Activated naive CD4-positive, alpha-beta T cell treated with anti-CD3 and anti-CD28 coated beads for 36 hours (primary cell): Measurements from ENCODE around the gene TAS2R42. TPM values are rescaled to one million over a fixed set of nuclear protein-coding genes. Genes with fewer than 3 reads are reported as not detected.

Experiments
- CTCF ChIA-PET: fragments of 350-600 bp; sonication (Branson Sonifier 250); formaldehyde crosslinking; loops from one replicate; lab custom pipeline; 2021; ENCODE audit warnings: antibody characterized with exemption; lab: Charles Lee
- DNase-seq: peaks from one replicate; pipeline ENCODE4 v3.0.0-alpha.2; 2020
- H3K27ac Mint-ChIP-seq: one replicate; pipeline ENCODE4 v1.8.0; 2021; ENCODE audit warnings: mild to moderate bottlenecking, mixed read lengths
- H3K27me3 Mint-ChIP-seq: one replicate; pipeline ENCODE4 v1.8.0; 2021; ENCODE audit warnings: low read depth, mixed read lengths
- H3K36me3 Mint-ChIP-seq: one replicate; pipeline ENCODE4 v1.8.0; 2021; ENCODE audit warnings: low read depth, mixed read lengths
- H3K4me1 Mint-ChIP-seq: one replicate; pipeline ENCODE4 v1.8.0; 2021; ENCODE audit warnings: low read depth, mixed read lengths
- H3K4me3 Mint-ChIP-seq: one replicate; pipeline ENCODE4 v1.8.0; 2021; ENCODE audit warnings: mild to moderate bottlenecking, moderate library complexity, mixed read lengths
- H3K9me3 Mint-ChIP-seq: one replicate; pipeline ENCODE4 v1.8.0; 2021; ENCODE audit warnings: mixed read lengths
- intact Hi-C: fragments of 100-400 bp; cut with micrococcal nuclease; formaldehyde crosslinking; loops from one replicate; pipeline ENCODE4 v1.15.1; 2023
- total RNA-seq, 2 experiments: library from RNA; stranded (reverse); gene quantifications; one replicate each; pipeline ENCODE4 v1.2.3, GENCODE V29; 2021

TAS2R42 gene
- total RNA-seq, 2 experiments from 2014 or later = not detected

DNA sequence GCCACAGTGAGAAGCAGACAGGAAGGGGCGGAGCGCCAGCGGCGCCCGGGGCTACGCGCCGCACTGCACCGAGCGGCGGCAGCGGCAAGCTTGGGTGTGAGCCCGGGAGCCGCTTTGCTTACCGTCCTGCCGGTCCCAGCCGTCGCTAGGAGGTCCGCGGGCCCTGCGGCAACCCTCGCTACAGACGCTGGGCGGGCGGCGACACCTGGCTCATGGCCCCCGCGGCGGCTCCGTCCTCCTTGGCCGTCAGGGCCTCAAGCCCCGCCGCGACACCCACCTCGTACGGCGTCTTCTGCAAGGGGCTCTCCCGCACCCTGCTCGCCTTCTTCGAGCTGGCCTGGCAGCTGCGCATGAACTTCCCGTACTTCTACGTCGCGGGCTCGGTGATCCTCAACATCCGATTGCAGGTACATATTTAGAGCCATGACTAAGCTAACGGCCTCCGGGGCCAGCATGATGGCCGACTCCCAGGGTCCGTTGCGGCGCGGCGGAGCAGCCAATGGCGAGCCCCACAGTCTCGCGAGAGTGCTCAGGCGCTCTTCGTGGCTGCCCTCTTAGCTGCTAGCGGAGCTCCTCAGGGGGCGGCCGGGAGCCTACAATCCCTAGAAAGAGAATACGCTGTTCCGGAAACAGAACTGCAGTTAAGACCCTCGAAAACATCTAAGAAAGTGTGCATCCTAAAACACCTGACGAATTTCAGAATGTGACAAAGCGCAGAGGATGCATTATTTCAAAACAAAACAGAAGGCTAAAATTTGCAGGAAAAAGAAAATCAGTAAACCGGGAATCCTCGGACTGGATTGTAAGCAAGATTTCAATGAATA lies 15.4 kb downstream of the TAS2R42 start, which contains the start of gene SMIM10L1:
Gene SMIM10L1 (plus strand): TSS at position 50 of the 824 bp plus-strand sequence. CDS start 163 bp downstream, at position 213.
- Mint-ChIP-seq H3K36me3 (peaks cover 16% of the 10 kb centered on the region), H3K4me1 (peaks cover 38% of the 10 kb centered on the region), H3K27me3 (no peaks in the 10 kb centered on the region), H3K9me3 (no peaks in the 10 kb centered on the region), H3K27ac (peak within 1 kb of the TSS; percentile 99), H3K4me3 (peak within 1 kb of the TSS; percentile 97)
- intact Hi-C loops = loop anchor here (1.0 to 10.0 kb wide), 9 partner anchors 189 to 959 kb away; partner anchors contain the start of genes GABARAPL1 and MAGOHB
- CTCF ChIA-PET = interaction anchor here (0.5 to 1.5 kb wide), 7 partner anchors 13 to 1320 kb away, joined by 3 to 5 read pairs (median 3); no protein-coding TSS in a partner anchor
- DNase-seq = peak; percentile 94

DNA sequence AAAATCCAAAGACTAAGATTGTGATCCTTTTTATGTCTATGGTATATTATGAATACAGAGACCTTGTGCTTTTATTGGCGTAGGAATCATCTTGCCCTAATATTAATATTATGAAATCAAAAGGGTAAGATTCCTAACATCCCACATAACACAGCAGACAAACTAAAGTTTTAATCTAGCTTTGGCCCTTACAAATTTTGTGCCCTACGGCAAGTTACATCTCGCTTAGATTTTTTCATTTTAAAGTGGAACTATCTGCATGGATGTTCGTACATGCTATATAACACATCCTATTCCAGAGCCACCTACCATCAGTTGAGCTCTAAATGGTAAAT lies 16.0 kb downstream of the TAS2R42 start:
- no peak for DNase-seq
- Mint-ChIP-seq H3K27ac (peak overlapping the region; percentile 99), H3K9me3 (no peaks in the 10 kb centered on the region), H3K27me3 (no peaks in the 10 kb centered on the region), H3K4me1 (peaks cover 43% of the 10 kb centered on the region), H3K36me3 (peaks cover 20% of the 10 kb centered on the region), H3K4me3 (peak overlapping the region; percentile 97)
- intact Hi-C loops = loop anchor here (1.0 to 10.0 kb wide), 9 partner anchors 188 to 958 kb away; partner anchors contain the start of genes GABARAPL1 and MAGOHB
- CTCF ChIA-PET = interaction anchor here (0.5 to 1.5 kb wide), 5 partner anchors 14 to 1320 kb away, joined by 3 to 5 read pairs (median 3); no protein-coding TSS in a partner anchor

DNA sequence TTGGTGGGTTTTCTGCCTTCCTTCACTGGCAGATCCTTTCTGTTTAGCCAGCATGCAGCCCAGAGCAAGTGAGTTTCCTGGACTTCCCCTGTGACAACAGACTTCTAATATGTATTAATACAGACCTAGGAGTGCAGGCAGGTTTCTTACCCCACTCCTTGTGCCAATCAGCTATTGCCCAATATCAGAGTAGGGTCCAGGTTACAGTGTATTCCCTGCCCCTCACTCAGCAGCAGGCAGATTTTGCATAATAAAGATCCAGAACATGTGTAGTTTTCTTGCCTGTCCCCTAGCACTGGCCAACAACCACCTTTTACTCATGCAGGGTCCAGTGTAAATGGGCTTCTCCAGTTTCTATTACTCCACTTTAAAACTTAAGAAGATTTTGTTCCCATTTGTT lies 20.4 kb downstream of the TAS2R42 start:
- Mint-ChIP-seq H3K36me3 (peaks cover 28% of the 10 kb centered on the region), H3K27ac (no peak overlapping the region), H3K4me3 (no peak overlapping the region), H3K27me3 (no peaks in the 10 kb centered on the region), H3K9me3 (no peaks in the 10 kb centered on the region), H3K4me1 (peaks cover 56% of the 10 kb centered on the region)
- CTCF ChIA-PET = no interaction called here
- no peak for DNase-seq
- intact Hi-C loops = no loop called here

DNA sequence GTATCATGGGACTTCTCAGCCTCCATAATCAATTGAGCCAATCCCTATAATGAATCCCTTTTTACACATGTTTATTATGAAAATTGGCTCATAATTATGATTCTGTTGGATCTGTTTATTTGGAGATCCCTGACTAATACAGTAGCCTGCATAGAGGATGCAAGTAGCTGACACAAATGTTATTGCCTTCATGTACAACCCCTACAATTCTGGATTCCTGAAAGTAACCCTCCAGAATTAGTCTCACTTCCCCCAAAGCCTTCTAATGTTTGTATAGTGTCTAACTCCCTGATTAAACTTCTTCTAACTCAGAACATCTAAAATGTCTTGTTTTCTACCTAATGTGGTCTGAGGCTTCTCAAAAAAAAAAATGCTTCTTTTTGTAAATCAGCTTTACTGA lies 22.4 kb downstream of the TAS2R42 start:
- intact Hi-C loops = no loop called here
- Mint-ChIP-seq H3K27ac (no peak overlapping the region), H3K27me3 (no peaks in the 10 kb centered on the region), H3K36me3 (peaks cover 37% of the 10 kb centered on the region), H3K4me1 (peaks cover 54% of the 10 kb centered on the region), H3K9me3 (no peaks in the 10 kb centered on the region), H3K4me3 (no peak overlapping the region)
- no peak for DNase-seq
- CTCF ChIA-PET = no interaction called here

DNA sequence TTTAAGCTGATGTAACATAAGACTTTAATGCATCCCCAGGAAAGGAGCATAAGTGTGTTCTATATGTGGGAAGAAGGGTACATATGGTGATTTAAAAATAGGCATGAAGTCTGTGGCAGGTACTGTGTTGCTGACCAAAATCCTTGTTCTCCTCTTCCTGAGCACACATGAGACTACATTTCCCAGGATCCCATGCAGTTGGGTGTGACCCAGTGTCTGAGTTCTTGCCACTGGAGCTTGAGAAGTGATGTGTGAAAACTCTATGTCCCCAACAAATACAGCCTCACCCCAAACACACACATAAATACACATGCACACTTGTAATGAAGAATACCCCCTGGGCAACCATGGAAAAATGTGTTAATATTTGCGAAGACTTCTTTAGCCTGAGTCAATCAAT lies 24.2 kb downstream of the TAS2R42 start:
- Mint-ChIP-seq H3K36me3 (peaks cover 43% of the 10 kb centered on the region), H3K27ac (no peak overlapping the region), H3K4me3 (no peak overlapping the region), H3K27me3 (no peaks in the 10 kb centered on the region), H3K9me3 (no peaks in the 10 kb centered on the region), H3K4me1 (peaks cover 44% of the 10 kb centered on the region)
- CTCF ChIA-PET = no interaction called here
- intact Hi-C loops = no loop called here
- DNase-seq = no peak

DNA sequence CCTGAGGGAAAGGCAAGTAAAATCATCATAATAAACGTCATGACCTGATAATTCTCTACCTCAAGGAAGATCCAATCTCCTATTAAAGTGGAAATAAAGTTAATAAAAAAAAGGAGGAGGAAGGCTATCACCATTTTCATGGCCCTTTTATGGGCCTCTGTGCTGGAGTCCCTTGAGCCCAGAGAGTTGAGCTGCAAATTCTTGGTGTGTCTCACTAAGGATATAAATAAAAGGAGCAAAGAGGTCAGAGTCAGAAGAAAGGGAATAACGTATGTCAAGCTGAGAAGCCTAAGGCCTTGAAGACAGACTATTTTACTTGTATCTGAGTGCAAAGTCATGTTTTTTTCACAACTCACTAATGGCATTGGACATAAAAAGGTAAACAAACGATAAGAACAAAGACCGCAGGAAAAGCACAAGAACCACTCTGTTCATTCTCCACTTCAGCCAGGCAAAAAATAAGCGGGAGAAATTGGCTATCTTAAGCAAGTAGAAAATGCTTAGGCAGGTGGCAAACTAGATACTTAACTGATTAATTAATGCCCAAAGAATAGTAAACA lies 27.8 kb downstream of the TAS2R42 start:
- intact Hi-C loops = no loop called here
- Mint-ChIP-seq H3K27ac (no peak overlapping the region), H3K27me3 (no peaks in the 10 kb centered on the region), H3K4me1 (peaks cover 35% of the 10 kb centered on the region), H3K4me3 (no peak overlapping the region), H3K9me3 (peaks cover 3% of the 10 kb centered on the region), H3K36me3 (peaks cover 44% of the 10 kb centered on the region)
- DNase-seq = no peak
- CTCF ChIA-PET = no interaction called here

DNA sequence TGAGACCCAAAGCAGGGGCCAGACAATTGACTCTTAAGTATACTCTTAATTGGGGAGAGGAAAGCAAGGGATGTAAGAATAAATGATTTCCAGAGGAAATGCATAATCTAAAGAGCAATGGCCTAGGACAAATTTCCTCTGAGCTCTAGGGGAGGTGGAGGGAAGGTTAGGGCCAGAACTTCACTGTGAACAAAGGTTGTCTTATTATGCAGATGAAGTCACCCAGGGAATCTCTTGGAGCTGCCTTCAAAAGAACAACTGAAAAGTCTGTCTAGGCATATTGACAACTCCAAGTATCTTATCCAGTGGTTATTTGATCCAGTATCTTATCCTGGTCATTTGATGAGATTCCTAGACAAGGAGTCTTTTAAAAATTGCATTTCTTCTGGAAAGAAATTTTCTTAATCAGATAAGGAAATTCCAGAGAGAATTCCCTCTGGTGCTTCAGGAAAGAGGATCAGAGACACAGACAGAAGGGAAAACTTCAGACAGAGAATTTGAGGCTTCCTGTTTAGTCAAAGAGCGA lies 32.3 kb downstream of the TAS2R42 start:
- H3K27me3 Mint-ChIP-seq = no peaks in the 10 kb centered on the region
- H3K9me3 Mint-ChIP-seq = peaks cover 3% of the 10 kb centered on the region
- H3K36me3 Mint-ChIP-seq = peaks cover 34% of the 10 kb centered on the region
- DNase-seq = no peak
- intact Hi-C loops = no loop called here
- H3K4me1 Mint-ChIP-seq = peaks cover 16% of the 10 kb centered on the region
- CTCF ChIA-PET = no interaction called here
- H3K27ac Mint-ChIP-seq = no peak overlapping the region
- no peak overlapping the region for H3K4me3 Mint-ChIP-seq

DNA sequence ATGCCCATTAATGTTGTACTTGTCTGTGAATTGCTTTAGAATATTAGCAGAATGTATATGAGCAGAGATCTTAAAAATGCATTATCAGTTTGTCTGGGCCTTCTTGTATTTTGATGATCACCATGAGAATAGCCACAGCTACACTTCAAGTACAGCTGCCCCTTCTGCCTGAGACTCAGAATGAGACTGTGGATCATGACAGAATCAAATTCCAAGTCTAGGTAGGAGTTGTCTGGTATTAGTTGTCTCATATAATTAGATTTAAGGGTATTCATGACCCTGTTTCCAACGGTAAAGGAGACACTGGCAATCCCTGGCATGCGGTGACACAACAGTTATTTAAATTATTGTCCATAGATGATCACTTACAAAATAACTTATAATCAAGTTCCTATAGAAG lies 34.0 kb downstream of the TAS2R42 start:
- Mint-ChIP-seq H3K27ac (no peak overlapping the region), H3K9me3 (peaks cover 6% of the 10 kb centered on the region), H3K4me1 (peaks cover 11% of the 10 kb centered on the region), H3K36me3 (peaks cover 26% of the 10 kb centered on the region), H3K27me3 (no peaks in the 10 kb centered on the region), H3K4me3 (no peak overlapping the region)
- intact Hi-C loops = no loop called here
- CTCF ChIA-PET = no interaction called here
- no peak for DNase-seq

DNA sequence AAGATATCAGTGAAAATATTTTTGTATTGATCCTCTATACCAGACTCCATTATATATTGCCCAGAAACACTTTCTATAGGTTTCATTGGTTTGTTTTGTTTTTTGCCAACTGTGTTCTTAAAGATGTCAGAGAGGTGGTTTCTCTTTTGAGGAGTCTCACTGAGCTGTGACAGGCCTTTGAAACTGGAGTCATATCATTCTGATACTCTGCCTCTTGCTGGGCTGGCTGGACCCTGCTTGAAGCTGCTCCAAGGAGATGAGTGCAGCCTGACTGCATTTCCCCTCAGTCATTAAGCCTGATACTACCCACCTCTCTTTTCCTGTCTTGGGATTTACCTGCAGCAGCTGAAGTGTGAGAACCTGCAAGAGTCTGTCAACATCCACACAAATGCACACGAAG lies 35.9 kb downstream of the TAS2R42 start:
- peaks cover 9% of the 10 kb centered on the region for H3K4me1 Mint-ChIP-seq
- H3K27ac Mint-ChIP-seq = no peak overlapping the region
- H3K9me3 Mint-ChIP-seq = peaks cover 6% of the 10 kb centered on the region
- CTCF ChIA-PET = no interaction called here
- H3K4me3 Mint-ChIP-seq = no peak overlapping the region
- peaks cover 18% of the 10 kb centered on the region for H3K36me3 Mint-ChIP-seq
- intact Hi-C loops = no loop called here
- no peaks in the 10 kb centered on the region for H3K27me3 Mint-ChIP-seq
- DNase-seq = no peak

DNA sequence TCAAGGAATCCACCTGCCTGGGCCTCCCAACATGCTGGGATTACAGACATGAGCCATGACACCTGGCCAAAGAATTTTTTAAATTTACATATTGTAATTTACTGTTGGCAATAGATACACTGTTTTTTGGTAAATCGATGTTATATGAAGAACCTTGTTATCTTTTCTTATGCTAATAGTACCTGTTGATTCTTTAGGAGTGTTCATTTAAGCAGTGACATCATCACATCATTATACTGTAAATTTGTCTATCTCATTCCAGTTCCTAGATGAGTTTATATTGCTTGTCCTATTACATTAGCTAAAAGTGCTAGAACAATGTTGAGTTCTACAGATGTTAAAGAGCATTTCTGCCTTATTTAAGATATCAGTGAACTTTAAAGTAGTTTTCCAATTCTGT lies 39.3 kb downstream of the TAS2R42 start:
- H3K9me3 Mint-ChIP-seq = peaks cover 21% of the 10 kb centered on the region
- H3K27me3 Mint-ChIP-seq = no peaks in the 10 kb centered on the region
- no peak overlapping the region for H3K27ac Mint-ChIP-seq
- H3K36me3 Mint-ChIP-seq = peaks cover 30% of the 10 kb centered on the region
- no peak overlapping the region for H3K4me3 Mint-ChIP-seq
- CTCF ChIA-PET = no interaction called here
- DNase-seq = no peak
- intact Hi-C loops = no loop called here
- no peaks in the 10 kb centered on the region for H3K4me1 Mint-ChIP-seq

DNA sequence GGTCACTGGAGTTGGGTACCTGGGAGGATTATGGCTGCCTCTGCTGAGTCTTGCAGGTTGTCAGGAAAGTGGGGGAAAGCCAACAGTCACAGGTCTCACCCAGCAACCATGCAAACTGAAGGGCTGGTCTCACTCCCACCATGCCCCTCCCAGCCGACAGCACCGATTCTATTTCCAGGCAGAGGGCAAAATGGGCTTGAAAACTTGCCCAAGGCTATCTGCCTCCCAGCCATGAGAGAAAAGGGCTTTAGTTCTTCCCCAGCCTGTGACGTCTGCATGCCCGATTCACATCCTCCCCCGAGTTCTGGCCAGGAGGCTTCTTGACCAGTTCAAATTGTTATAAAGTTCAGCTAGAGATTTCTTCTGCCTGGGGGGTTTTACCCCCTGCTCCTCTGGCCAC lies 42.4 kb downstream of the TAS2R42 start:
- no peaks in the 10 kb centered on the region for H3K27me3 Mint-ChIP-seq
- no peak for DNase-seq
- H3K27ac Mint-ChIP-seq = no peak overlapping the region
- H3K4me3 Mint-ChIP-seq = no peak overlapping the region
- H3K36me3 Mint-ChIP-seq = peaks cover 32% of the 10 kb centered on the region
- CTCF ChIA-PET = no interaction called here
- intact Hi-C loops = no loop called here
- H3K4me1 Mint-ChIP-seq = no peaks in the 10 kb centered on the region
- peaks cover 21% of the 10 kb centered on the region for H3K9me3 Mint-ChIP-seq

DNA sequence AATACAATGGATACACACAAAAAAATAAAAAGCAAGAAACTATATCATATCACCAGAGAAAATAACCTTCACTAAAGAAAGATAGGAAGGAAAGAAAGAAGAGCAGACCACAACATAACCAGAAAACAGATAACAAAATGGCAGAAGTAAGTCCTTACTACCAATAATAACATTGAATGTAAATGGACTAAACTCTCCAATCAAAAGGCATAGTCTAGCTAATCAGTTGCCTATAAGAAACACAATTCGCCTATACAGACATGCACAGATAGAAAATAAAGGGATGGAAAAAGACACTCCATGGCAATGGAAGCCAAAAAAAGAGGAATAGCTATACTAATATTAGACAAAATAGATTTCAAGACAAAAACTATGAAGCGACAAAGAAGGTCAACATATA lies 43.4 kb downstream of the TAS2R42 start:
- CTCF ChIA-PET = interaction anchor here (0.7 kb wide), 1 partner anchor 12 kb away, joined by 4 read pairs; no protein-coding TSS in a partner anchor
- Mint-ChIP-seq H3K27me3 (no peaks in the 10 kb centered on the region), H3K27ac (no peak overlapping the region), H3K4me3 (no peak overlapping the region), H3K36me3 (peaks cover 28% of the 10 kb centered on the region), H3K9me3 (peaks cover 18% of the 10 kb centered on the region), H3K4me1 (no peaks in the 10 kb centered on the region)
- intact Hi-C loops = no loop called here
- no peak for DNase-seq
